HAP-1 (cell line): Measurements from ENCODE around the gene ITGB5.
"Not testable (repeated sequence)": the region's sequence is repeated elsewhere in the genome, so short reads cannot be mapped to it uniquely, and the experiment has no call there.

Source experiments
- DNase-seq, 2 experiments: peaks; one replicate each; pipeline ENCODE4 v3.0.0-alpha.2; 2016 to 2020; ENCODE audit warnings: low spot score in 2 of 2
- H3K27me3 ChIP-seq: fragments of 250-450 bp; sonication (Bioruptor Pico); 2 replicates; pipeline ENCODE4 v1.5.1; 2020; ENCODE audit warnings: low read depth, mild to moderate bottlenecking, moderate library complexity
- H3K36me3 ChIP-seq: fragments of 250-450 bp; sonication (Bioruptor Pico); replicated peaks from 2 replicates; pipeline ENCODE4 v1.5.1; 2020; ENCODE audit warnings: mild to moderate bottlenecking
- H3K4me1 ChIP-seq: fragments of 250-450 bp; sonication (Bioruptor Pico); 2 replicates; pipeline ENCODE4 v1.5.1; 2020; ENCODE audit warnings: mild to moderate bottlenecking
- H3K4me3 ChIP-seq: fragments of 250-450 bp; sonication (Bioruptor Pico); 2 replicates; pipeline ENCODE4 v1.5.1; 2020; ENCODE audit warnings: mild to moderate bottlenecking, moderate library complexity
- H3K9me3 ChIP-seq: fragments of 250-450 bp; sonication (Bioruptor Pico); 2 replicates; pipeline ENCODE4 v1.5.1; 2020; ENCODE audit warnings: mild to moderate bottlenecking, moderate library complexity
- in situ Hi-C: fragments of 300-500 bp; cut with MboI; formaldehyde crosslinking; loops from 3 replicates; pipeline ENCODE4 v1.14.3; 2020; ENCODE audit warnings: low sequenced_read_pairs, inconsistent platforms, mixed read lengths

Gene ITGB5

GRCh38 chr3:124800511-124801258 lies 86.5 kb downstream of the ITGB5 start:
- DNase-seq: no peak
- Histone ChIP-seq H3K27me3 (no peaks in the 10 kb centered on the region), H3K9me3 (no peaks in the 10 kb centered on the region), H3K4me3 (no peak overlapping the region), H3K36me3 (no peaks in the 10 kb centered on the region), H3K4me1 (no peaks in the 10 kb centered on the region)
- in situ Hi-C loops: no loop called here

GRCh38 chr3:124800076-124800475 lies 87.1 kb downstream of the ITGB5 start:
- no peak overlapping the region for H3K4me3 ChIP-seq
- H3K27me3 ChIP-seq: no peaks in the 10 kb centered on the region
- H3K9me3 ChIP-seq: no peaks in the 10 kb centered on the region
- in situ Hi-C loops: no loop called here
- H3K4me1 ChIP-seq: no peaks in the 10 kb centered on the region
- no peaks in the 10 kb centered on the region for H3K36me3 ChIP-seq
- DNase-seq: no peak

GRCh38 chr3:124799676-124800075 lies 87.5 kb downstream of the ITGB5 start:
- no peak for DNase-seq
- in situ Hi-C loops: no loop called here
- Histone ChIP-seq H3K27me3 (no peaks in the 10 kb centered on the region), H3K36me3 (no peaks in the 10 kb centered on the region), H3K9me3 (no peaks in the 10 kb centered on the region), H3K4me3 (no peak overlapping the region), H3K4me1 (no peaks in the 10 kb centered on the region)

- Histone ChIP-seq H3K36me3 (no peaks in the 10 kb centered on the region), H3K9me3 (no peaks in the 10 kb centered on the region)
Measured at GRCh38 chr3:124797426-124797945, 89.7 kb downstream of the ITGB5 start.

GRCh38 chr3:124796477-124796876 lies 90.7 kb downstream of the ITGB5 start:
- DNase-seq: no peak
- no peaks in the 10 kb centered on the region for H3K9me3 ChIP-seq
- in situ Hi-C loops: no loop called here
- no peaks in the 10 kb centered on the region for H3K4me1 ChIP-seq
- H3K36me3 ChIP-seq: no peaks in the 10 kb centered on the region
- no peaks in the 10 kb centered on the region for H3K27me3 ChIP-seq
- no peak overlapping the region for H3K4me3 ChIP-seq

More at GRCh38 chr3:124797426-124797945, 89.7 kb downstream of the ITGB5 start:
- no peak for DNase-seq
- H3K4me1 ChIP-seq: no peaks in the 10 kb centered on the region
- in situ Hi-C loops: no loop called here
- no peak overlapping the region for H3K4me3 ChIP-seq
- no peaks in the 10 kb centered on the region for H3K27me3 ChIP-seq

- Histone ChIP-seq H3K36me3 (no peaks in the 10 kb centered on the region), H3K4me1 (no peaks in the 10 kb centered on the region)
- in situ Hi-C loops: no loop called here
Measured at GRCh38 chr3:124793054-124793739, 94.0 kb downstream of the ITGB5 start.

GRCh38 chr3:124792341-124793040 lies 94.7 kb downstream of the ITGB5 start:
- no peak for DNase-seq
- Histone ChIP-seq H3K27me3 (no peaks in the 10 kb centered on the region), H3K4me1 (no peaks in the 10 kb centered on the region), H3K4me3 (no peak overlapping the region), H3K36me3 (no peaks in the 10 kb centered on the region), H3K9me3 (no peaks in the 10 kb centered on the region)
- in situ Hi-C loops: no loop called here

More at GRCh38 chr3:124793054-124793739, 94.0 kb downstream of the ITGB5 start:
- no peak for DNase-seq
- Histone ChIP-seq H3K4me3 (no peak overlapping the region), H3K9me3 (no peaks in the 10 kb centered on the region), H3K27me3 (no peaks in the 10 kb centered on the region)

GRCh38 chr3:124791639-124792151 lies 95.5 kb downstream of the ITGB5 start:
- in situ Hi-C loops: no loop called here
- H3K4me3 ChIP-seq: no peak overlapping the region
- no peak for DNase-seq

GRCh38 chr3:124791142-124791541 lies 96.0 kb downstream of the ITGB5 start:
- Histone ChIP-seq H3K36me3 (no peaks in the 10 kb centered on the region), H3K4me1 (no peaks in the 10 kb centered on the region), H3K4me3 (no peak overlapping the region), H3K9me3 (no peaks in the 10 kb centered on the region), H3K27me3 (no peaks in the 10 kb centered on the region)
- DNase-seq: no peak
- in situ Hi-C loops: no loop called here

More at GRCh38 chr3:124791639-124792151, 95.5 kb downstream of the ITGB5 start:
- H3K4me1 ChIP-seq: no peaks in the 10 kb centered on the region
- no peaks in the 10 kb centered on the region for H3K36me3 ChIP-seq
- no peaks in the 10 kb centered on the region for H3K27me3 ChIP-seq
- no peaks in the 10 kb centered on the region for H3K9me3 ChIP-seq

GRCh38 chr3:124789103-124789502 lies 98.1 kb downstream of the ITGB5 start:
- DNase-seq, H3K4me1 ChIP-seq, H3K36me3 ChIP-seq, H3K4me3 ChIP-seq, in situ Hi-C loops, H3K27me3 ChIP-seq, H3K9me3 ChIP-seq: not testable (repeated sequence)

- no peak overlapping the region for H3K4me3 ChIP-seq
- no peak for DNase-seq
- H3K9me3 ChIP-seq: no peaks in the 10 kb centered on the region
- no peaks in the 10 kb centered on the region for H3K4me1 ChIP-seq
- H3K27me3 ChIP-seq: no peaks in the 10 kb centered on the region
- H3K36me3 ChIP-seq: no peaks in the 10 kb centered on the region
- in situ Hi-C loops: no loop called here
Measured at GRCh38 chr3:124788254-124788745, 98.9 kb downstream of the ITGB5 start.

GRCh38 chr3:124787476-124788195 lies 99.5 kb downstream of the ITGB5 start:
- H3K27me3 ChIP-seq: no peaks in the 10 kb centered on the region
- DNase-seq: no peak
- in situ Hi-C loops: no loop called here
- H3K9me3 ChIP-seq: no peaks in the 10 kb centered on the region
- H3K36me3 ChIP-seq: no peaks in the 10 kb centered on the region
- H3K4me3 ChIP-seq: no peak overlapping the region
- H3K4me1 ChIP-seq: no peaks in the 10 kb centered on the region
